ENCODE results near the gene ALLC. TPM values are rescaled to one million over a fixed set of nuclear protein-coding genes. Genes with fewer than 3 reads are reported as not detected.
A peak's percentile ranks its signal among the peaks of the same experiment; 100 is the strongest.

ALLC gene
- total and polyA plus RNA-seq, 11 donors: not detected

- TF ChIP-seq CTCF (IDR thresholded peaks at IDR 0.05) (no peak), POLR2A (IDR thresholded peaks at IDR 0.05) (no peak)
- Histone ChIP-seq H3K4me3 (no peak overlapping the region), H3K36me3 (no peaks in the 10 kb centered on the region), H3K27me3 (no peaks in the 10 kb centered on the region), H3K9me3 (no peaks in the 10 kb centered on the region), H3K4me1 (no peaks in the 10 kb centered on the region), H3K27ac (no peak overlapping the region)
- WGBS, 4 donors: 77 to 83% (median 83%) methylated on average over 10 of the region's 10 CpGs
- intact Hi-C loops (cut with DNase I): no loop called here
- DNase-seq: peak in 2 of 5 donors; percentile 5 to 6
- ATAC-seq: no peak
Observed at GRCh38 chr2:3639015-3639630, 18.9 kb upstream of the ALLC start.

GRCh38 chr2:3639653-3640052 is 18.3 kb upstream of the ALLC start:
- intact Hi-C loops (cut with DNase I): loop anchor here in 1 of 10 donors (10.0 kb wide), 1 partner anchor 215 kb away; no protein-coding TSS in a partner anchor
- 74 to 84% (median 75%) methylated on average over 8 of the region's 8 CpGs for WGBS, 4 donors

GRCh38 chr2:3641181-3641580 is 16.8 kb upstream of the ALLC start:
- H3K9me3 ChIP-seq: no peaks in the 10 kb centered on the region
- WGBS, 4 donors: 85 to 92% (median 90%) methylated on average over 13 of the region's 13 CpGs
- no peak overlapping the region for H3K27ac ChIP-seq
- no peaks in the 10 kb centered on the region for H3K4me1 ChIP-seq
- no peak for ATAC-seq
- TF ChIP-seq CTCF (IDR thresholded peaks at IDR 0.05) (no peak), POLR2A (IDR thresholded peaks at IDR 0.05) (no peak)
- no peak overlapping the region for H3K4me3 ChIP-seq
- H3K36me3 ChIP-seq: no peaks in the 10 kb centered on the region
- H3K27me3 ChIP-seq: no peaks in the 10 kb centered on the region
- peak in 2 of 5 donors; percentile 16 to 20 for DNase-seq
- intact Hi-C loops (cut with DNase I): loop anchor here in 1 of 10 donors (10.0 kb wide), 1 partner anchor 216 kb away; no protein-coding TSS in a partner anchor

More at GRCh38 chr2:3639653-3640052, 18.3 kb upstream of the ALLC start:
- TF ChIP-seq POLR2A (IDR thresholded peaks at IDR 0.05): no peak
- no peak for TF ChIP-seq CTCF (IDR thresholded peaks at IDR 0.05)
- no peak overlapping the region for H3K27ac ChIP-seq
- H3K27me3 ChIP-seq: no peaks in the 10 kb centered on the region
- ATAC-seq (no peak), DNase-seq (peak in 2 of 5 donors; percentile 3 to 16)
- no peaks in the 10 kb centered on the region for H3K36me3 ChIP-seq
- H3K4me1 ChIP-seq: no peaks in the 10 kb centered on the region
- no peaks in the 10 kb centered on the region for H3K9me3 ChIP-seq
- H3K4me3 ChIP-seq: no peak overlapping the region

GRCh38 chr2:3641841-3642421 is 16.1 kb upstream of the ALLC start:
- Histone ChIP-seq H3K9me3 (no peaks in the 10 kb centered on the region), H3K36me3 (no peaks in the 10 kb centered on the region), H3K4me3 (no peak overlapping the region), H3K4me1 (no peaks in the 10 kb centered on the region), H3K27ac (no peak overlapping the region), H3K27me3 (no peaks in the 10 kb centered on the region)
- ATAC-seq (peak in 2 of 4 donors; percentile 40 to 43), DNase-seq (peak in 2 of 5 donors; percentile 16 to 17)
- intact Hi-C loops (cut with DNase I): loop anchor here in 1 of 10 donors (10.0 kb wide), 1 partner anchor 217 kb away; no protein-coding TSS in a partner anchor
- TF ChIP-seq POLR2A (IDR thresholded peaks at IDR 0.05) (no peak), CTCF (IDR thresholded peaks at IDR 0.05) (no peak)
- 80 to 82% (median 81%) methylated on average over 26 of the region's 26 CpGs for WGBS, 4 donors
